PFSK-1 (cell line): Measurements from ENCODE around the gene PLB1.

Source experiments
- POLR2AphosphoS5 ChIP-seq: IDR thresholded peaks from 2 replicates; pipeline ENCODE4 v1.6.1; 2012; ENCODE audit warnings: low read depth, mild to moderate bottlenecking, control low read depth, low read length, moderate library complexity
- TAF1 ChIP-seq: IDR thresholded peaks from 2 replicates; pipeline ENCODE4 v1.6.1; 2012; ENCODE audit warnings: low read length, control low read depth, borderline replicate concordance; ENCODE audit not compliant: insufficient read depth
- TF ChIP-seq, protein P1 (sequence below), 2 experiments: IDR thresholded peaks; 2 replicates each; pipeline versions ENCODE4 v1.6.1 to v1.8.0; 2011 to 2012; ENCODE audit warnings: low read depth in 2 of 2, low read length in 2 of 2, control low read depth in 1 of 2, inconsistent platforms in 1 of 2, mild to moderate bottlenecking in 1 of 2, moderate library complexity in 1 of 2; ENCODE audit not compliant: insufficient read depth in 1 of 2

DNA sequence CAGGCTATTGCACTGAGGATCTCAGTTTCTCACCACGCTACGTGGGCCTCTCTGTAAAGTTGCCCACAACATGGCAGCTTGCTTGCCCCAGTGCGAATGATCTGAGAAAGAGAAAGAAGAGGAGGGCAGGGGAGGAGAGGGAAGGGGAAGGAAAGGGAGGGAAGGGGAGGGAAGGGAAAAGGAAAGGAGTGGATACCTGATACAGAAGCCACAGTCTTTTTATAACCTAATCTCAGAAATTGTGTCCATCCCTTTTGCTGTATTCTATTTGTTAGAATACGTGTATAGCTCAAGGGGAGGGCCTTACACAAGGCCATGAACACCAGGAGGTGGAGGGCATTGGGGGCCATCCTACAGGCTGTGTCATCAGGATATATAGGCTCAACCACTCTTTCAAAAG, 177.5 kb downstream of the PLB1 start:
- TF ChIP-seq, protein P1, sequence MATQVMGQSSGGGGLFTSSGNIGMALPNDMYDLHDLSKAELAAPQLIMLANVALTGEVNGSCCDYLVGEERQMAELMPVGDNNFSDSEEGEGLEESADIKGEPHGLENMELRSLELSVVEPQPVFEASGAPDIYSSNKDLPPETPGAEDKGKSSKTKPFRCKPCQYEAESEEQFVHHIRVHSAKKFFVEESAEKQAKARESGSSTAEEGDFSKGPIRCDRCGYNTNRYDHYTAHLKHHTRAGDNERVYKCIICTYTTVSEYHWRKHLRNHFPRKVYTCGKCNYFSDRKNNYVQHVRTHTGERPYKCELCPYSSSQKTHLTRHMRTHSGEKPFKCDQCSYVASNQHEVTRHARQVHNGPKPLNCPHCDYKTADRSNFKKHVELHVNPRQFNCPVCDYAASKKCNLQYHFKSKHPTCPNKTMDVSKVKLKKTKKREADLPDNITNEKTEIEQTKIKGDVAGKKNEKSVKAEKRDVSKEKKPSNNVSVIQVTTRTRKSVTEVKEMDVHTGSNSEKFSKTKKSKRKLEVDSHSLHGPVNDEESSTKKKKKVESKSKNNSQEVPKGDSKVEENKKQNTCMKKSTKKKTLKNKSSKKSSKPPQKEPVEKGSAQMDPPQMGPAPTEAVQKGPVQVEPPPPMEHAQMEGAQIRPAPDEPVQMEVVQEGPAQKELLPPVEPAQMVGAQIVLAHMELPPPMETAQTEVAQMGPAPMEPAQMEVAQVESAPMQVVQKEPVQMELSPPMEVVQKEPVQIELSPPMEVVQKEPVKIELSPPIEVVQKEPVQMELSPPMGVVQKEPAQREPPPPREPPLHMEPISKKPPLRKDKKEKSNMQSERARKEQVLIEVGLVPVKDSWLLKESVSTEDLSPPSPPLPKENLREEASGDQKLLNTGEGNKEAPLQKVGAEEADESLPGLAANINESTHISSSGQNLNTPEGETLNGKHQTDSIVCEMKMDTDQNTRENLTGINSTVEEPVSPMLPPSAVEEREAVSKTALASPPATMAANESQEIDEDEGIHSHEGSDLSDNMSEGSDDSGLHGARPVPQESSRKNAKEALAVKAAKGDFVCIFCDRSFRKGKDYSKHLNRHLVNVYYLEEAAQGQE (IDR thresholded peaks at IDR 0.05; ENCODE audit: insufficient read depth in 1 of 2, low read depth in 2 of 2, low read length in 2 of 2), result no peak
- TF ChIP-seq TAF1 (no peak), POLR2AphosphoS5 (no peak)
